Fibroblast of pulmonary artery (primary cell): ENCODE results near the gene SEZ6L.

Experiments used
- DNase-seq: peaks from one replicate; pipeline ENCODE4 v3.0.0-alpha.2; 2010; ENCODE audit warnings: low read depth
- H3K4me3 ChIP-seq: replicated peaks from 2 replicates; pipeline ENCODE4 v1.5.1; 2011; ENCODE audit warnings: low read depth, mild to moderate bottlenecking, control low read depth, low read length, moderate library complexity
- TF ChIP-seq, protein P1 (sequence below): IDR thresholded peaks from 2 replicates; pipeline ENCODE4 v1.5.1; 2011; ENCODE audit warnings: mild to moderate bottlenecking, control low read depth, low read length, inconsistent platforms; ENCODE audit errors: missing control alignments

Gene SEZ6L

DNA sequence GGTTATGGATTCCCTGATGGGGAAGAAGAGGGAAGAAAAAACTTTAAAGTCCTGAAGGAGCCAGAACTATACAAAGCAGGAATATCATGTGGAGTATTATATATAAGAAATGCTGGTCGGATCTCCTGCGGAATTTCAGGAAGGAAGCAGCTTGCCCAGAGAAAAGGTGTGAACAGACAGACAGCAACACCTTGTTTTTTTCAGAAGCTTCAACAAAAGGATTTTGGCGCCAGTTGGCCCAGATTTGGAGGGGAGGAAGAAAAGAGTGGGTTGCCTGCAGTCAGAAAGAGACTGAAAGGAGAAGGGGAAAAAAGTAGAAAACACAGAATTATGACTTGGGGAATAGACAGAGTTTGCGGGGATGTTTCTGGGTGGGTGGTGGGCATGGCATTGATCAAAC is 45.2 kb downstream of the SEZ6L start:
- DNase-seq, result no peak
- TF ChIP-seq, protein P1, sequence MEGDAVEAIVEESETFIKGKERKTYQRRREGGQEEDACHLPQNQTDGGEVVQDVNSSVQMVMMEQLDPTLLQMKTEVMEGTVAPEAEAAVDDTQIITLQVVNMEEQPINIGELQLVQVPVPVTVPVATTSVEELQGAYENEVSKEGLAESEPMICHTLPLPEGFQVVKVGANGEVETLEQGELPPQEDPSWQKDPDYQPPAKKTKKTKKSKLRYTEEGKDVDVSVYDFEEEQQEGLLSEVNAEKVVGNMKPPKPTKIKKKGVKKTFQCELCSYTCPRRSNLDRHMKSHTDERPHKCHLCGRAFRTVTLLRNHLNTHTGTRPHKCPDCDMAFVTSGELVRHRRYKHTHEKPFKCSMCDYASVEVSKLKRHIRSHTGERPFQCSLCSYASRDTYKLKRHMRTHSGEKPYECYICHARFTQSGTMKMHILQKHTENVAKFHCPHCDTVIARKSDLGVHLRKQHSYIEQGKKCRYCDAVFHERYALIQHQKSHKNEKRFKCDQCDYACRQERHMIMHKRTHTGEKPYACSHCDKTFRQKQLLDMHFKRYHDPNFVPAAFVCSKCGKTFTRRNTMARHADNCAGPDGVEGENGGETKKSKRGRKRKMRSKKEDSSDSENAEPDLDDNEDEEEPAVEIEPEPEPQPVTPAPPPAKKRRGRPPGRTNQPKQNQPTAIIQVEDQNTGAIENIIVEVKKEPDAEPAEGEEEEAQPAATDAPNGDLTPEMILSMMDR, result no peak

DNA sequence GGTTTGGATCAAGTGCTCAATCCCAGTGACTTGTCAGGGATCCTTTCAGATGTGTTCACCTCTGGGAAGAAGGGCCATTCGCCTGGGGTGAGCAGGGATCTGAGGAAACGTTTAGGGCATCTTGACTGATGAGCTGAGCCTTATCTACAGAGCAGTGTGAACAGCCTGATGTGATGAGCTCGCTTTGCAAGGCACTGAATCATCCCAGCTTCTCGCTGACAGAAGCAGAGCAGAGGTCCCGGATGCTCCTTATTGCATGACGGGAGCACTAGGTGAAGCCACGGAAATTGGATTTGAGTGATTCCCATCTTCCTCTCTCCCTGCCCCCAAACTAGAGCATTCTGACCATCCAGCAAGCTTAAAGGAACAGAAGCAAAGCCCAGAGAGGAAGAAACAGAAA is 46.5 kb downstream of the SEZ6L start:
- H3K4me3 ChIP-seq, result no peak overlapping the region
- no peak for DNase-seq
- TF ChIP-seq, protein P1, result no peak

More for the DNA sequence above, 45.2 kb downstream of the SEZ6L start:
- no peak overlapping the region for H3K4me3 ChIP-seq

DNA sequence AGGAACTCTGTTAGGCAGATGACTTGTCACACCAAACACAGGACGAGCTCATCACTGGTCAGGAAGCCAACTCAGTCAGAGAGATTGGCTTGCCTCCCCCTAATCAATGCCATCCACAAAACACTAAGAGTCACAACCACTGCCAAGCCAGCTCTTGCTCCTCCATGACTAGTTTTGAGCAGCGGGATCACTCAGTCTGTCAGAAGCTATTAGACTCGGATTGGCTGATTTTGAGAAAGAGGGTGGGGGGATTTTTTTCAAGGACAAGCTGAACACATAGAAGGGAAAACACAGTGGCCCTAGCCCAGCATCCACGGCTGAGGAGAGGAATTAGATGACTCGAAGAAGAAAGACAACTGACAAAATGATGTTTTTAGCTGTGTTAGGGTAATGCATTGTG is 55.9 kb downstream of the SEZ6L start:
- TF ChIP-seq, protein P1, result no peak
- DNase-seq, result no peak

DNA sequence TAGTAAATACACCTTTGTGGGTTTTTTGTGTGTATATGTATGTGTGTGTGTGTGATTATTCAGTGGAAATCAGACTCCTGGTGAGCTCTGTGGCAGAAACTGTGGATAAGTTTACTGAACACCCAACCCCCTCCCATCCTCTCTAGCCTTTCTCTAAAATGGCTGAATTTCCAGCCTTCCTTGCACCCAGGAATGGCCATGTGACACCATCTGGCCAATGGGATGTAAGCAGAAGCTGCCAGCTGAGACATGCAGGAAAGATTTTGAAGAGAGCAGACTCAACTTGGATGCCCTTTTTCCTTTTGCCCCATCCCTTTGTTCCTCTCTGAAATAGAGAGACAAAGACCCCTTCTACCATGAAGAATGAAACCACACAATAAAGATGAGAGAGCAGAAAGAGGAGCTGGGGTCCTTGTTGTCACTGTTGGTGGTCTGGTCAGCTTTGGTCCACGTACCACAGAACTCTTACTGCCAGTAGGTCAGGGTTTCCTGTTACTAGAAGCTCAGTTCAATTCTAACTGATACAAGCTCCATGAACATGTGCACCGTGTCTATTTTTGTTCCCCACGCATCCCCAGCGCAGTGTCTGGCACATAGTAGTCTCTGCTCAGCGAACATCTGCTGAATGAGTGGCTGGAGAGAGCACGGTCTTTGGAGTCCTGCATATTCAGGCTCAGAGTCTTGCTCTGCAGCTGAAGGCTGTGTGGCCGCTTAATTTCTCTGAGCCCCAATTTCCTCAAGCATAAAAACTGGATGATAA is 57.5 kb downstream of the SEZ6L start:
- TF ChIP-seq, protein P1, result no peak
- DNase-seq, result no peak
- no peak overlapping the region for H3K4me3 ChIP-seq

More for the DNA sequence above, 55.9 kb downstream of the SEZ6L start:
- no peak overlapping the region for H3K4me3 ChIP-seq

DNA sequence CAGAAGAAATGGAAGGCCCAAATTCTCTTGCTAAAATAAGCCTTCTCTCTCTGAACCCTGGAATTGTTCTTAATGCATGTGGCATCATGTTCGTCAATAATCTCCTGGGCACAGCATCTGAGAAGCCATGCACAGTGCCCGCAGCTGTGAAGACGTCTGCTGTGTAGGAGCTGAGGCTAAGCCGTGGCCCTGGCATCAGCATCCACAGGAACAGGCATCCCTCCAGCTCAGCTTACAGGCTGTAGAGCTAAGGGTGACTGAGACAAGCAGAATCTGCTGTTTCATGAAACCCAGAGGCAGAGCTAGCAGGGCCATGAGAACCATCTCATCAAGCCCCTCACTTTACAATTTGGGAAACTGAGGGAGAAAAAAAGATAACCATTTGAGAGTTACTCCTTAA is 60.6 kb downstream of the SEZ6L start:
- no peak overlapping the region for H3K4me3 ChIP-seq
- TF ChIP-seq, protein P1, result no peak
- DNase-seq, result no peak

DNA sequence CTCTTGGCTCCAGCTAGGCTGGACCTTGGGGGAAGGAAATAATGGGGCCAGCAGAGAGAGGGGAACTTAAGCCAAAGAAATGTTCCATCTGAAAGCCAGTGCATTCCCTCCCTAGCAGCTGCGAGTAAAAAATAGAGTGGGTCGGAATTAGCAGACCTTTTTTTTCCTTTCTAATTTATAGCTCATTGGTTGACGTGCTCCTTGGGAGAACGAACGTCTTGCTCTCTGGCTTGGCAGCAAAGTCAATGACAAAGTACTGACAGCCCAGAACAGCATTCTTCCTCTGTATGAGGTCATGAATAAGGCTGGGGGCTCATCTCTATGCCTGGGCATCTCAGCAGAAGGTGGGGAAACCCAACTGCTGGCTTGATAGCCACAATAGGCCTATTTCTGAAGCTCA is 65.0 kb downstream of the SEZ6L start:
- DNase-seq, result no peak
- TF ChIP-seq, protein P1, result no peak
- no peak overlapping the region for H3K4me3 ChIP-seq
